NCI-H1436 treated with DMSO at 0.1 percent for 48 hours (cell line): ENCODE results near the gene ACTR5.
A peak's percentile ranks its signal among the peaks of the same experiment; 100 is the strongest.

Experiments
- DNase-seq: peaks from one replicate; lab custom pipeline; 2025; lab: John Stamatoyannopoulos, UW

The ACTR5 gene

DNA sequence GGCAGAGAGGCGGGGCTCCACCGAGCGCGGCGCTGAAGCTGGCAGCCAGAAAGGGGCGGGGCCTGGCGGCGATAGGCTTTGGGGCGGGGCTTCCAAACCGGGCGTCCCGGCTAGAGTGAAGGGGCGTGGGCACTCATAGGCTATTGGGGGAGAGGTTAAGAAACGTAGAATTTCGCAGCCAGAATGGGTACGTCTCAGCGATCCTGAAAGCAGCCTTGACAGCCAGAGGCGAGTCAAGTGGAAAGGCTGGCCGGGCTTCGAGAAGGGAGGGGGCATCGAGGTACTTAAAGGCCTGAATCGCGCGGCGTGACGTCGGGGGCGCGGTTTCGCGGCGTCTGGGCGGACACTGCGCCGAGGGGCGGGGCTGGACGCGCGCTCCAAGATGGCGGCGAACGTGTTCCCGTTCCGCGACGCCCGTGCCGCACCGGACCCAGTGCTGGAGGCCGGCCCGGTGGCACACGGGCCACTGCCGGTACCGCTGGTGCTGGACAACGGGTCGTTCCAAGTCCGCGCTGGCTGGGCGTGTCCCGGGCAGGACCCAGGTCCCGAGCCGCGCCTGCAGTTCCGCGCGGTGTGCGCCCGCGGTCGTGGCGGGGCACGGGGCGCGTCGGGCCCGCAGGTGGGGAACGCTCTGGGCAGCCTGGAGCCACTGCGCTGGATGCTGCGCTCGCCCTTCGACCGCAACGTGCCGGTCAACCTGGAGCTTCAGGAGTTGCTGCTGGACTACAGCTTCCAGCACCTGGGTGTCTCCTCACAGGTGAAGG, at the start of gene ACTR5:
Gene ACTR5 (plus strand): TSS at position 364 of the 764 bp plus-strand sequence. CDS start 19 bp downstream, at position 383.
- peak; percentile 76 for DNase-seq

DNA sequence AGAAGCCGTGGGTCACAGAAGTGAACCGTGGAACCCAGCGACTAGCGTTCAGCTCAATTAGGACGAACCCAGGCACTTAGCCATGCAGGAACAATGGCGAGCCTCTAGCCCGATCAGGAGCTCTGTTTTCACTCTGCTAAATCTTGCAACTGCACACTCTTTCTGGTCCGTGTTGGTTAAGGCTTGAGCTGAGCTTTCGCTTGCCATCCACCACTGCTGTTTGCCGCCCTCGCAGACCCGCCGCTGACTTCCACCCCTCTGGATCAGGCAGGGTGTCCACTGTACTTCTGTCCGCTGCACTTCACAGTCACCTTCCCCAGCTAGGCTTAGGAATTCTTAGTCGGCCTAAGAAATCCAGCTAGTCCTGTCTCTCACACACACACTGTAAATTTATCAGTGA, 49.7 kb upstream of the ACTR5 start:
- DNase-seq: no peak

DNA sequence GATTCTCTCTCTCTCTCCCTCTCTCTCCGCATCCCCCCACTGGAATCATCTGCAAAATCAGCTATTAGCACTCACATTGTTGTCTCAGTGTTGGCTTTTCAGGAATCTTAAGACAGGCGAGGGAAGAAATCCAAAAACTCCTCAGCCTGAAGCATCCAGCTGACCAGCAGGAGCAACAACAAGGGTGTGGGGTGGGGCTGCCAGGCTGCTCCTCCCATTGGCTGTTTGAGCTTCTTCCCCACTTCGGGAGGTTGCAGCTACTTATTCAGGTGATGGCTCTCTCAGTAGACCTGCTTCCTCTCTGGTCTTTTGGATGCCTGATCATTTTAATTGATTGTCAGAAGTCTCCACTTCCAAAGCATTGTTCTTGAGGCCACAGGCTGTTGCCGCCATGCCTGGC, 48.1 kb upstream of the ACTR5 start:
- no peak for DNase-seq

DNA sequence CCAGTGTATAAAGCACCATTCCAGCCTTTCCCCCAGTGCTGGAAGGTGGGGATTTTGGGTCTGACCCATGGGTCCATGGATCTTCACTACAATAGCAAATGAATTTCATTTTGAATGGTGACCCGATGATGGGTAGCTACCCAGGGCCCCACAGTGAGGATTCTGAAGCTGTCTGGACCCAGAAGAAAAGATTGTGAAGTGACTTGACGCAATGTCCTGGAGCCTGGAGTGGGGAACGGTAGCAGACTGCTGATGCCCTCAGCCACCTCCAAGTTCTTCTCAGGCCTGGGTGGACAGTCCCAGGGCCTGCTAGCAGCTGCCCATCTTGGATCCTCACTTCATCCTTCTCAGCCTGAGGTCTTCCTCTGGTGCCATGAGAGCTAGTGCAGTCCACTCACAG, 47.3 kb upstream of the ACTR5 start:
- DNase-seq: no peak

DNA sequence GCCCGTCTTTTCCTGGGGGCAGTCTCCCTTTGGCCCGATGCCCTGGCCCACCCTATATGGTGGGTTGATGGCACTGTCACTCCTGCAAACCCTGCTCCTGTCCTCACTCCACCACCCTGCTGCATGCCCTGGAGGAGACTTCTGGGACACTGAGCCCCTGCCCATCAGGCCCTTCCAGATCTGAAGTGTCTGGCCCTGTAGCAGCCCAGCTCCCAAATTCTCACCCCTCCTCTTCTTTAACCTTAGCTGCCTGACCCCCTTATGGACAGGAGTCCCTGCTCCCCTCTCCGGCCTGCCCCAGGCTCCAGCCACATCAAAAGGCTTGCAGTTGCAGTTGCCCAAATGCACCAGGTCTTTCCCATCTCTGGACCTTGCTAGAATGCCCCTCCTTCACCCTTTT, 44.7 kb upstream of the ACTR5 start:
- no peak for DNase-seq

DNA sequence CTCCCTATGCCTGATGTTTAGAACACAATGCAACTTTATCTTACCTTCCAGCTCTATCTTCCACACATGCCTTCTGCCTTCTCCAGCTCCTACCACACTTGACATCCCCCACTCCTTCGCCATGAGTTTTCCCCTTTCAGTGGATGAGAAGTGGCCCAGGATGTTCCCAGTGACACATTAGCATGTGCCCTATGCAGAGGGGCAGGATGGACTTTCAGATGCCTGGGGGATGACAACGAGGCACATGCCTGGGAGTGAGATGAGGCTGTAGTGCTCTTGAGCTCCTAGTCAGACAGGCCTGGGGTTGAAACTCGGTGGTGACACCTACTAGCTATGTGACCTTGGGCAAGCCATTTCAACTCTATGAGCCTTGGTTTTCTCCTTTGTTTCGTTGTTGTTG, 44.1 kb upstream of the ACTR5 start:
- no peak for DNase-seq

DNA sequence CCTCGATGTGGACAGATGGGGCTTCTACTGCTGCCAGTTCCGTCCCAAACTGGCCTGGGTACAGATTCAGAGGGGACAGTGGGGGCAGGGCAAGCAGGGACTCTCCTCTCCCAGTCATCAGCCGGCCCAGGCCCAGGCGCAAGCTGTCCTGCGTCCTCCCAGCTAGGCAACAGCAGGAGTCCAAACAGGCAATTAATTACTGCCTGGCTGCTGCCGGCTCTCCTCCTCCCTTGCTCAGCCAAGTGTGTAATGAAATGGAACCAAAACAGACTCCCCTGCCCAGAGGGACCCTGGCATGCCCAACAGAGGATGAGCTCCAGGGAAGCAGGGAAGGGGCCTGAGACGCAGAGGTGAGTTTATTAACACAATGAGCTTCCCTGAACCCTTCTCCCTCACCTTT, 41.8 kb upstream of the ACTR5 start:
- DNase-seq: no peak

DNA sequence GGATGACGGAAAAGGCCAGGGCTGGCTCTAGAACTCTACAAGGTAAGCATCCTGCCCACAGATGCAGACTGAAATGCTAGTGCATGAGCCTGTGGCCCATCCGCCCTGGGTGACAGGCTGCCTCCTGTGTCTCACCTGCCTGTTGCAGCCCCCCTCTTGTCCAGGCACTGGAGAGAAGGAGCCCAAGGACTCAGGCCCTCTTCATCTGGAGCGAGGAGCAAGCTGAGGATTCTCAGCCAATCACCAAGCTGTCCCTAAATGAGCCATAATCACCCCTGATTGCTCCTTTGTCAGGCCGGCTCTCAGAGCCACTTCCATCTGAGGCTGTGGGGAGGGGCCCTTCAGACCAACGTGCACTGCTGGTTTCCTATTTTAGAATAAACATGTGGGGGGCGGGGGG, 34.0 kb upstream of the ACTR5 start:
- DNase-seq: peak; percentile 94

DNA sequence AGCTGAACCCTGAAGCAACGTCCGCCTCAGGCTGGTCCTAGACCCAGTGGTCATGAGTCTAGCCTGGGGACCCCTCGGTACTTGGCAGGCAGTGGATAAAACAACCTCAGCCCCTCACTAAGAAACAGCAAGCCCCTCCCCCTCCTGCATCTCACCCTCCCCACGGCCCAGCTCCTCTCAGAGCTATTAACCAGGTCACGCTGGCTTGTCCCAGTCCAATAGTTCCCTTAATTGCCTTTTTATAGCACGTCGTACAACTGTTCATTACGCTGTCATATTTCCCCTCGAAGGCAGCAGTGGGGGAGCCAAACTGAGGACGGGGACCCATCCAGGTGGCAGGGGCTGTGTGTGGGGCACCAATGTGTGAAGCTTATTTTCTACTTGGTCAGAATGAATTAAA, 32.6 kb upstream of the ACTR5 start:
- DNase-seq: peak; percentile 26

DNA sequence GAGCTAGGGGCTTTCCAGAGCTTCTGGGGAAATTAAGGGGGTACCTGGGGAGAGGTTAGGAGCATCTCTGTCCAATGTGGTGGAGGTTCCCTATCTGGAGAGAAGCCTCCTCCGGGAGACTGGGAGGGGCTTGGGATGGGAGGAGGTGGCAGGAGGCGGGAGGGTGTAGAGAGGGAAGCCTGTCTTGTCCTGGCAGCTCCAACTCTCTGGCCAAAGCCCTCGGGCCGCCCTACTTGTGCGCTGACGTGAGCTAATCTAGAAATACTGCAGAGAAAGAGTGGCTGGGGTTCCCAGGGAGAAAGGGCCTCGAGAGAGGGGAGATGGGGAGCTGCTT, 25.6 kb upstream of the ACTR5 start:
- no peak for DNase-seq

DNA sequence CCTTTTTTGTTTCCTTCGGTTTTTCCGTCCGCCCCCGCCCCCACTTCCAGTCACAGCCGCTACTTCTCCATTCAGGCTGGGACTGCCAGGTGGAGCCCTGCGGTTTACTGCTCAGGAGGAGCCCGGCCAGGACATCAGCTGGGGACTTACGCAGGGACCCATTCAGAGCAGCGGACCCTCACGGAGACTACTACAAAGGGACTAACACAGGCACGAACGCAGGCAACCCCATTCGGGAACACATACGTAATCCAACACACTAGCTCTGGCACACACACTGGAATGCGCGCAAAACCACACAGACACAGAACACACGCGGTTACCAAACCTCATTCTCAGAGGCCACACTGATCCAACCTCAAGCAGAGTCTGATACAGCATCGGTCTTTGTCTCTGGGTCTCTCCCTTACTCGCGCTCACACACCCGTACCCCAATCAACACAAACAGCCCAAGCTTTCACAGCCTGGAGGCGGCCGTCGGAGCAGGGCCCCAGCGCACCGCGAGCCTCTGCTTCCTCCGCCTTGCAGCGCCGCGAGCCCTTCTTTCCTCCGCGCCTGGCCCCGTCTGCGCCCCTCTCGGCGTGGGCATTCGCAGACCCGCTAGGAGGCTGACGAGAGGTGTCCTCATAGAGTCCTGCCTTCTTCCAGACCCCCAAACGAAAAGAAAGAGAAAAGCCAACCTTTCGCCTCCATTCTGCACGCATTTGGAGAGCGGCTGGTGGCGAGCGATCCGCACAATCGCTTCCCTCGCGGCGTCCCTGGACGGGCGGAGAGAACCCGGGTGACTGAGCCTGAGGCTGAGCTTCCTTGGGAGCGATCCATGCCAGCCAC, 25.0 kb upstream of the ACTR5 start:
- no peak for DNase-seq

DNA sequence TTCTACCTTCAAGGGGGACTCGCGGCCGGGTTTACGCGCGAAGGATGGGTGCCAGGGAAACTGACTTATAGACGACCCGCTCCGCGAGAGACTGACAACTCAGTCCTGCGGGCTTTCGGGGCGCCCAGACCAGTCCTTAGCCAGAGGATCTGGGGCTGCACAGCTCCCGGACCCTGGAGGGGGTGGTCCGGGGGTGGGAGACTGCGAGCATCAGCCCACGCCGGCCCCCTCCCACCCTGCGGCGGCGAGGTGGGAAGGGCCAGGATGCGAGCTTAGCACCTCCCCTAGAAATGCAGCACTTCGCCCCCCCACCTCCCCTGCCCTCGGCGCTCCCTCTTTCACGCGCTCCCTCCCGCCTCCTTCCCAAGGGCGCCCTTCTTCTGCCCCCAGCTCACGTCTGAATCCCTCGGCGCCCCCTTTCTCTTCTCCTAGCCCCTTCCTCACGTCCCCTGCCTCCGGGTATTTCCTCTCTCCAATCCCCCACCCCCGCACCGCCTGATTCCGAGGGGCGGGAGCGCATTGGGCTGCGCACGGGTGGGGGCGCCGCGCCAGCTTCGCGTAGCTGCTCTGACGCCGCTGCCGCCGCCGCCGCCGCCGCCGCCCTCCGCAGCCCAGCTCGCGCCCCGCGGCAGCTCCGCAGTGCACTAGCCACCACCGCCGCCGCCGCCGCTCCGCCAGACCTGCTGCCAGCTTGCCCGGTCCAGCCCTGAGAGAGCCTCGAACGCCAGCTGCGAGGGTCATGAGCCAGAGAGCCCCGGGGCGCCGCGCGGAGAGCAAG, 24.2 kb upstream of the ACTR5 start, which contains the start of gene SLC32A1:
Gene SLC32A1 (plus strand): TSS at position 639 of the 778 bp plus-strand sequence. CDS start 239 bp downstream, outside the sequence.
- no peak for DNase-seq

DNA sequence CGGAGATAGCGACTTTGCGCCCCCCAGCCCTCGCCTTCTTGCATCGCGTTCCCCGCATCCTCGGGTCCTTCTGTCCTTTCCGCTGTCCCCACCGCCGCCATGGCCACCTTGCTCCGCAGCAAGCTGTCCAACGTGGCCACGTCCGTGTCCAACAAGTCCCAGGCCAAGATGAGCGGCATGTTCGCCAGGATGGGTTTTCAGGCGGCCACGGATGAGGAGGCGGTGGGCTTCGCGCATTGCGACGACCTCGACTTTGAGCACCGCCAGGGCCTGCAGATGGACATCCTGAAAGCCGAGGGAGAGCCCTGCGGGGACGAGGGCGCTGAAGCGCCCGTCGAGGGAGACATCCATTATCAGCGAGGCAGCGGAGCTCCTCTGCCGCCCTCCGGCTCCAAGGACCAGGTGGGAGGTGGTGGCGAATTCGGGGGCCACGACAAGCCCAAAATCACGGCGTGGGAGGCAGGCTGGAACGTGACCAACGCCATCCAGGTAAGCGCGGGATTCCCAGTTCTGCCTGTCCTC, 23.6 kb upstream of the ACTR5 start:
- no peak for DNase-seq

DNA sequence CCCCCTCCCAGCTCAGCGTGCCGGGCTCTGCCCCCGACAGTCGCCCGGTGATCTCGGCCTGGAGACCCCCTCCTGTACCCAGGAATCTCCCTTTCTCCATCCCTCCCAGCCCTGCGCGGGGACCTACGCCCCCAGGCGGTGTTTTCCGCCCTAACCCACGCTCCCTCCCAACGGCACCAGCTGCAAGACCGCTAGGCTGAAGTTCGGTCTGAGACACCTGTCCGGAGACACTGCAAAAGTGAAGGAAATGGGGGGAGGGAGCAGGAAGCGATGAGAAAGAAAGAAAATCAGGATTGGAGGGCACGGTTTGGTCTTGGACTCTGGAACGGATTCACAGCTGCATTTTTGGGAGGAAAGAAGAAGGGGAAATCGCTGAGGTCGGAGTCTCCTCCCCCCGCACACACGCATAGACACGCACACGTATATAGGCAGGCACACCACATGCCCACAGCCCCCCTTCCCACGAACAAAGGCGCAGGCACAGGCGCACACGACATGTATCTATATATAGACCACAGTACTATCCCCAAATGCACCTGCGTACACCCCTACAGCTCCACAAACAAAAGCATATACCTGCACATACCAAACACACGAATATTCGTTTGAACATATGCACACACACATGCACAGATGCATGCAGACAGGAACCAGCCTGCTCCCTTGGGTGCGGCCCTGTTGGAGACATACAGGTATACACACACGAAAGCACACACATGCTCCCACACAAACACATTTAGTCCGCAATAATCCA, 22.9 kb upstream of the ACTR5 start:
- peak; percentile 41 for DNase-seq

DNA sequence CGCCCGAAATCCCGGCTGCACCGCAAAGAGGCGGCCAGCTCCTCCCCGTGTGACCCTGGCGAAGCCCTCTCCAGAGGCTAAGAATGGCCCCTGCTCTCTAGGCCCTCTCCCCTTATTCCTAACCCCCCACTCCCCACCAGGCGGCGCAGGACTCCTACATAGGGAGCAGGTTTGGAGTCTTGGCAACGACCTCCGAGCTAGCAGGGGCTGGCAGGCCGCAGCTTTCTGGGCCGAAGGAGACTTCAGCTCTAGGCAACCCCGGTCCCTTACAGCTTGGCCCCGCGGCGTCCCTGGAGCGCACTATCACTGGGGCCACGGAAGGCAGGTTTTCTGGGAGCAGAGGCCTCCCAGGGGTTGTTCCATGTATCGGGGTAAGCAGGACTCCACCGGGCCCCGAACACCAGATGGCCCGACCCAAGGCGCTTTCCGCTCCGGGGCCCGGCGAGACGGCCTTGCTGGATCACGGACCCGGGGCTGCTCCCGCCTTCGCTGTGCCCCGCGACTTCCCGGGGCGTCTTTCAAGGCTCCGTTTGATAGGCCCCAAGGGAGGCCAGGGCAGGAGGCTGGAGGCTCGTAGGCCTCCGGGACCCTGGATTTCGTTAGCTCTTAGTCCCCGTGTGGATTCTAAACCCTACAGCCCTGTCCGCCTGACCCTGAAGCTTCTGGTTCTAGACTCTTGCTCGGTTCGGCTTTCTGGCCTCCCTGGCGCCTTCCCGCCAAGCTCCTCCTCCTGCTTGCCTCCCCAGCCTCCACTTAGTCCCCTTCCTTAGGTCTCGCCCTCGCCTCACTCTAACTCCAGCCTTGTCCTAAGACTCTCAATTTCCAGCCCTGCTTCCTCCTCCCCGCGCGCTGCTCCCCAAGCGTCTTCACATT, 22.1 kb upstream of the ACTR5 start:
- DNase-seq: peak; percentile 21

DNA sequence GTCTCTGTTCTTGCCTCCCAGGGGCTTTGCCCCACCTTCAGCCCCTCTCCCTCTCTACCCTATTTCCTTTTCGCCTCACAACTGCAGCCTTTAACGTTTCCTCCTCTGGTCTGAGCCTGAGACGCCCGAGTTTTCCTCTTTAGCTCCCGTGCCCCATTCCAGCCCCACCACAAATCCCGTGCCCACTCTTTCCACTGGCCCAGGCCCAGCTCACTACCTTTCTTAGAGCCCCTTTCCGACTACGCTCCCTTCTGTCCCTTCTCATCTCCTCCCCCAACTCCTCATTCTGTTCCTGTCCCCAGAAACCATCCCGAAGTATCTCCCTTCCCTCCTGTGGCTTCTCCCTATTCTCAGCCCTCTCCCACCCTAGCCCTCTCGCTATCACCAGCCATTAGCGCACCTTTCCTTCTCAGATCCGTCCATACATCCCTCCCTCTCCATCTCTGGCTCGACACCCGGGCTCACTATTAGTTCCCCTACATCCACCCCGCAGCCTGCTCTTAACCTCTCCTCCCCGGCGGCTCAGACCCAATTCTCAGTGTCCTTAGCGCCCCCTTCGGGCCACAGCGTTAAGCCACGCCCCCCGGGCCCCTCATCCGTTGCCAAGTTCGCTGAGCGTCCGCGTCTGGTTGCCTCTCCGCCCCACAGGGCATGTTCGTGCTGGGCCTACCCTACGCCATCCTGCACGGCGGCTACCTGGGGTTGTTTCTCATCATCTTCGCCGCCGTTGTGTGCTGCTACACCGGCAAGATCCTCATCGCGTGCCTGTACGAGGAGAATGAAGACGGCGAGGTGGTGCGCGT, 21.3 kb upstream of the ACTR5 start:
- no peak for DNase-seq

DNA sequence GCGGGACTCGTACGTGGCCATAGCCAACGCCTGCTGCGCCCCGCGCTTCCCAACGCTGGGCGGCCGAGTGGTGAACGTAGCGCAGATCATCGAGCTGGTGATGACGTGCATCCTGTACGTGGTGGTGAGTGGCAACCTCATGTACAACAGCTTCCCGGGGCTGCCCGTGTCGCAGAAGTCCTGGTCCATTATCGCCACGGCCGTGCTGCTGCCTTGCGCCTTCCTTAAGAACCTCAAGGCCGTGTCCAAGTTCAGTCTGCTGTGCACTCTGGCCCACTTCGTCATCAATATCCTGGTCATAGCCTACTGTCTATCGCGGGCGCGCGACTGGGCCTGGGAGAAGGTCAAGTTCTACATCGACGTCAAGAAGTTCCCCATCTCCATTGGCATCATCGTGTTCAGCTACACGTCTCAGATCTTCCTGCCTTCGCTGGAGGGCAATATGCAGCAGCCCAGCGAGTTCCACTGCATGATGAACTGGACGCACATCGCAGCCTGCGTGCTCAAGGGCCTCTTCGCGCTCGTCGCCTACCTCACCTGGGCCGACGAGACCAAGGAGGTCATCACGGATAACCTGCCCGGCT, 20.6 kb upstream of the ACTR5 start:
- no peak for DNase-seq

DNA sequence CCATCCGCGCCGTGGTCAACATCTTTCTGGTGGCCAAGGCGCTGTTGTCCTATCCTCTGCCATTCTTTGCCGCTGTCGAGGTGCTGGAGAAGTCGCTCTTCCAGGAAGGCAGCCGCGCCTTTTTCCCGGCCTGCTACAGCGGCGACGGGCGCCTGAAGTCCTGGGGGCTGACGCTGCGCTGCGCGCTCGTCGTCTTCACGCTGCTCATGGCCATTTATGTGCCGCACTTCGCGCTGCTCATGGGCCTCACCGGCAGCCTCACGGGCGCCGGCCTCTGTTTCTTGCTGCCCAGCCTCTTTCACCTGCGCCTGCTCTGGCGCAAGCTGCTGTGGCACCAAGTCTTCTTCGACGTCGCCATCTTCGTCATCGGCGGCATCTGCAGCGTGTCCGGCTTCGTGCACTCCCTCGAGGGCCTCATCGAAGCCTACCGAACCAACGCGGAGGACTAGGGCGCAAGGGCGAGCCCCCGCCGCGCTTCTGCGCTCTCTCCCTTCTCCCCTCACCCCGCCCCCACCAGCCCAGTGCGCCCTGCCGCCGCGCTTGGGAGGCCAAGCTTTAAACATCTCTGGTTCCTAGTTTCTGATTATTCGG, 20.0 kb upstream of the ACTR5 start:
- DNase-seq: no peak
